ENCODE data around the gene ZMIZ1.

GRCh38 chr10:79331226-79331625, 262.5 kb downstream of the ZMIZ1 start:
- TF ChIP-seq POLR2A (IDR thresholded peaks at IDR 0.05) (no peak), CTCF (IDR thresholded peaks at IDR 0.05) (no peak)
